DOHH2 (cell line): ENCODE data around the gene FILIP1.

Experiments
- H3F3A ChIP-seq: fragments of 200-600 bp; sonication (generic), shearing (Covaris generic); 2 replicates; pipeline ENCODE4 v1.6.0; 2016; ENCODE audit warnings: antibody characterized with exemption, mild to moderate bottlenecking; ENCODE audit not compliant: control insufficient read depth, insufficient read depth
- H3K27ac ChIP-seq: fragments of 200-600 bp; sonication (generic); 2 replicates; pipeline ENCODE4 v1.5.1; 2014; ENCODE audit warnings: low read depth, mild to moderate bottlenecking, low read length, moderate library complexity
- H3K27me3 ChIP-seq: fragments of 200-600 bp; sonication (generic); 2 replicates; pipeline ENCODE4 v1.6.1; 2014; ENCODE audit warnings: mild to moderate bottlenecking, low read length, mixed read lengths; ENCODE audit not compliant: control insufficient read depth
- H3K36me3 ChIP-seq: fragments of 200-600 bp; sonication (generic); 2 replicates; pipeline ENCODE4 v1.6.1; 2014; ENCODE audit warnings: mild to moderate bottlenecking, low read length, moderate library complexity, mixed read lengths; ENCODE audit not compliant: control insufficient read depth
- H3K4me1 ChIP-seq: fragments of 200-600 bp; sonication (generic); 2 replicates; pipeline ENCODE4 v1.6.1; 2014; ENCODE audit warnings: mild to moderate bottlenecking, low read length, mixed read lengths; ENCODE audit not compliant: control insufficient read depth
- H3K4me2 ChIP-seq: fragments of 200-600 bp; sonication (generic); 2 replicates; pipeline ENCODE4 v1.6.0; 2014; ENCODE audit warnings: mild to moderate bottlenecking, low read length, moderate library complexity
- H3K4me3 ChIP-seq: fragments of 200-600 bp; sonication (generic); 2 replicates; pipeline ENCODE4 v1.5.1; 2014; ENCODE audit warnings: mild to moderate bottlenecking, low read length, mixed read lengths
- H3K79me2 ChIP-seq: fragments of 200-600 bp; sonication (generic); 2 replicates; pipeline ENCODE4 v1.6.1; 2014; ENCODE audit warnings: mild to moderate bottlenecking, low read length, mixed read lengths; ENCODE audit not compliant: control insufficient read depth
- H3K9me2 ChIP-seq: fragments of 200-600 bp; sonication (generic); replicated peaks from 2 replicates; pipeline ENCODE4 v1.6.1; 2014; ENCODE audit warnings: mild to moderate bottlenecking, low read length, mixed read lengths; ENCODE audit not compliant: control insufficient read depth
- H3K9me3 ChIP-seq: fragments of 200-600 bp; sonication (generic); 2 replicates; pipeline ENCODE4 v1.6.1; 2014; ENCODE audit warnings: antibody characterized with exemption, low read length, mixed read lengths; ENCODE audit not compliant: control insufficient read depth, insufficient read depth
- H4K20me1 ChIP-seq: fragments of 200-600 bp; sonication (generic); 2 replicates; pipeline ENCODE4 v1.6.0; 2014; ENCODE audit warnings: low read depth, mild to moderate bottlenecking, antibody characterized with exemption, low read length, moderate library complexity; ENCODE audit not compliant: control insufficient read depth, insufficient read depth
- CTCF ChIP-seq: fragments of 200-600 bp; sonication (generic); IDR thresholded peaks from one replicate; pipeline ENCODE4 v1.5.1; 2014; ENCODE audit warnings: antibody characterized with exemption, mild to moderate bottlenecking, low read depth, low read length; ENCODE audit not compliant: poor library complexity, severe bottlenecking
- EZH2phosphoT487 ChIP-seq: fragments of 200-600 bp; sonication (generic); IDR thresholded peaks from 2 replicates; pipeline ENCODE4 v1.6.1; 2017; ENCODE audit warnings: borderline replicate concordance, mild to moderate bottlenecking, antibody characterized with exemption, low read length, moderate library complexity, mixed read lengths

FILIP1 gene

GRCh38 chr6:75381877-75382633, 111.5 kb downstream of the FILIP1 start:
- no peaks in the 10 kb centered on the region for H3K36me3 ChIP-seq
- H3K27me3 ChIP-seq = peaks cover 10% of the 10 kb centered on the region; the same call in 1 of the 2 replicates
- no peak for TF ChIP-seq EZH2phosphoT487
- TF ChIP-seq CTCF = no peak
- no peak overlapping the region for H3K27ac ChIP-seq
- no peaks in the 10 kb centered on the region for H3K4me1 ChIP-seq
- H3K4me2 ChIP-seq = no peak overlapping the region
- H3K79me2 ChIP-seq = no peaks in the 10 kb centered on the region
- H3K9me2 ChIP-seq = no peaks in the 10 kb centered on the region
- no peaks in the 10 kb centered on the region for H3F3A ChIP-seq
- H3K4me3 ChIP-seq = no peak overlapping the region
- no peaks in the 10 kb centered on the region for H3K9me3 ChIP-seq
- no peaks in the 10 kb centered on the region for H4K20me1 ChIP-seq

- no peak overlapping the region for H3K27ac ChIP-seq
- H3K36me3 ChIP-seq = no peaks in the 10 kb centered on the region
- no peaks in the 10 kb centered on the region for H3K9me3 ChIP-seq
- no peaks in the 10 kb centered on the region for H4K20me1 ChIP-seq
- H3K4me2 ChIP-seq = no peak overlapping the region
- H3F3A ChIP-seq = no peaks in the 10 kb centered on the region
- no peak overlapping the region for H3K4me3 ChIP-seq
- no peaks in the 10 kb centered on the region for H3K9me2 ChIP-seq
- no peak for TF ChIP-seq CTCF
- no peak for TF ChIP-seq EZH2phosphoT487
- H3K79me2 ChIP-seq = no peaks in the 10 kb centered on the region
- peaks cover 14% of the 10 kb centered on the region; the same call in 1 of the 2 replicates for H3K27me3 ChIP-seq
- H3K4me1 ChIP-seq = no peaks in the 10 kb centered on the region
These were observed 114.1 kb downstream of the FILIP1 start for GRCh38 chr6:75379536-75379935.

- Histone ChIP-seq H4K20me1 (no peaks in the 10 kb centered on the region), H3K4me2 (no peak overlapping the region), H3K4me1 (no peaks in the 10 kb centered on the region), H3K36me3 (no peaks in the 10 kb centered on the region), H3K4me3 (no peak overlapping the region), H3K9me3 (no peaks in the 10 kb centered on the region), H3K9me2 (no peaks in the 10 kb centered on the region), H3F3A (no peaks in the 10 kb centered on the region), H3K27me3 (peaks cover 14% of the 10 kb centered on the region; the same call in 1 of the 2 replicates), H3K27ac (no peak overlapping the region), H3K79me2 (no peaks in the 10 kb centered on the region)
- TF ChIP-seq CTCF (no peak), EZH2phosphoT487 (no peak)
These were observed 115.5 kb downstream of the FILIP1 start for GRCh38 chr6:75378101-75378500.
